Measurements from ENCODE around the gene CELA3A.
"Not testable (repeated sequence)": the region's sequence is repeated elsewhere in the genome, so short reads cannot be mapped to it uniquely, and the experiment has no call there.

CELA3A gene

DNA sequence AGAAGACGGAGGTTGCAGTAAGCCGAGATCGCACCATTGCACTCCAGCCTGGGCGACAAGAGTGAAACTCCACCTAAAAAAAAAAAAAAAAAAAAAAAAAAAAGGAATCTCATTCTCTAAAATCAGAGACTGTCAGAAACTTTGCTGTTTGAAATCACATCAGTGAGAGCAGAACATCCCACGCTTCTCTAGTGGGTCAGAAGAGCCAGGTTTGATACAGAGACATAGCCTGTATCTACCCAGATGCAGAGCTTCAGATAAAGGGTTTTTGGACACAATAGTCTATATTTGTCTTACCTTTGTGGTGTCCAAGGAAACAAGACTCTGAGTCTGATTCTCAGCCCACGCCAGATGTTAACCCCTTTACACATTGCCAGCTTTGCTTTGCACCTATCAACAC is 19.6 kb downstream of the CELA3A start:
- no peak for DNase-seq

DNA sequence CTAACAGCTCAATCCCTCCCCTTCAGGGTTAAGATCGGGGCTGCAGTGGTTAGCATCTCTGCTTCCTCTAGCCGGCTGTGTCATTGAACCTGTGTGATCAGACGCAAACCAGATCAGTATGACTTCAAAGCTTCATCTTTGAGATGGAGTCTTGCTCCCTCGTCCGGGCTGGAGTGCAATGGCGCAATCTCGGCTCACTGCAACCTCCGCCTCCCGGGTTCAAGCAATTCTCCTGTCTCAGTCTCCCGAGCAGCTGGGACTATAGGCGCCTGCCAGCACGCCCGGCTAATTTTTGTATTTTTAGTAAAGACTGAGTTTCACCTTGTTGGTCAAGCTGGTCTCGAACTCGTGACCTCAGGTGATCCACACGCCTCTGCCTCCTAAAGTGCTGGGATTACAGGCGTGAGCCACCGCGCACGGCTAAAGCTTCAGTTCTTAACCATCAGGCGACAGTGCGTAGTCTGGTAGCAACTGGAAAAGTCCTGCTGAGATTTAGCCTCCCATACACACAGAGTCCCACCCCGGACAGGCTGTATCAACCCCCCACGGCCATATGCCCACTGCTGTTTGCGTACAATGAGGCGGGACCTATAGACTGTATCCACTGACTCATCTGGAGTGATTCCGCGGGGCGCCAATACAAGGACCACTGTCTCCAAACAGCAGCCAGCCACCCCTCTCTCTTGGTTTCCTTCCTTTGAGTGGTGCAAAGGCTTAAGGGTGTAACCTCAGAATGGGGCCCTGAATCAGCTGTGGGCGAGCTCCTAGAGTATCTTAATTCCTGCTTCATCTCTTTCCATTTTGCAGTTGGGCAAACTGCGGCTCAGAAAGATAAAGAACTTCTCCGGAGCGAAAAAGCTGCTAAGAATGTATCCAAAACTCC is 23.3 kb downstream of the CELA3A start:
- DNase-seq: peak; percentile 86

DNA sequence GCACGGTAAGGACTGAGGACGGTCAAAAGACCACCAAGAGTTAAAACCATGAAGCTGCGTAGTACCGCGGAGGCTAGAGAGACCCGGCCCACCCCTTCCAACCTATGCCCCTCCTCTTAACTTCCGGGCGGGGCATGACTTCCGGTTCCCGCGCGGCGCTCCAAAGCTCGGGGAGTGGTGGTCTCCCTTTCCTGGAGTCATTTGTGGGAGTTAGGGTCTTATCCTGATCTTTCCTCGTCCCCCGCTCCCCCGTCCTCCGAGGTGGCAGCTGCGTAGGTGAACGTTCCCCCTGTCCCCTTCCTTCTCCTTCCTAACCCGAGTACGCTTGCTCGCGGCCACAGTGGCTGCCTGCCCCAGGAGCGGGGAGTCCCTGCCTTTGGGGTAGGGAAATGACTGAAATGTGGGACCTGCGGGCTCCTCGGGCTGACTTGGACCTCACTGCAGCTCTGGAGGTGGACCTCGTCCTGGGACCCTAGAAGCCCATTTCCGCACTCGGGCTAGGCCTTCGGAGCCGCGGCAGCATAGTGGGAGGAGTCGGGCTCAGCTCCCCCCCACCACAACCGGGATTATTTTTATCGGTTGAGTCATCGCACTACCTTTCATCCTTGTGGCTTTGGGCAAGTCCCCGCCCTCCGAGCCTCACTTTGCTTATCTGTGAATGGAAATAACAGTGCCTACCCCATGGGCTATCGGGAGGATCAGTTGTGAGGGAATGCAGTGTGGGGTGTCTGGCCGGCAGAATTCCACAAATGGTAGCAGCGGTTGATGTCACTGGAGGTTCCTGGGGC is 24.1 kb downstream of the CELA3A start:
- DNase-seq: peak; percentile 89

DNA sequence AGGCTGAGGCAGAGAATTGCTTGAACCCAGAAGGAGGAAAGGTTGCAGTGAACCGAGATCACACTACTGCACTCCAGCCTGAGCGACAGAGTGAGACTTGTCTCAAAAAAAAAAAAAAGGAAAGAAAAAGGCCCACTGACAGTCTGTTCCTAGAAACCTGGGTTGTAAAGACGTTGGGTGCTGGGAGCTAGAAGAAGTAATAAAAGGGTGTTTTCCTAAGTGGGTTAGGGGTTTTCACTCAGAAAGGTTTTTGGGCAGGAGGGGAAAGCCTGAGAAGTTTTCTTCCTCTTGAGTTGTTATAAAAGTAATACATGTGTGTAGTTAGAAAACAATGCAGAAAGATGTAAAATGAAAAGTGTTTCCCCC is 25.4 kb downstream of the CELA3A start:
- DNase-seq: no peak

DNA sequence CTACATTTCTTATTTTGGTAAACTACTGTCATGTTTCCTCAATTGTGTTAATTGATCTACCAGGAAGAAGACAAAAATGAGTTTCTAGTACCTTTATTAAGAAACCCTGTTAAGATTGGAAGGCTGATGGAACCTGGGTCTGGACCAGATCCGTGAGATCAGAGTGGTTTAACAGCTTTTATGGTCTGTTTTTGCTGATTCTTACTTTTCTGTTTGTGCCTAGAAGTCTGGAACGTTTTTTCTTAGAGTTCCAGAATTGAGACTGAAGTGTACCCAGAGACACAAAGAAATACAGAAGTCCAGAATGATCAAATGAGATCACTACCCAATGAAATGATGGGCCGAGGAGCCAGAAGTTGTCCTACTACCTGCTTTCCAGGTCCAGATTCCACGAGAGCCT is 28.6 kb downstream of the CELA3A start:
- no peak for DNase-seq

DNA sequence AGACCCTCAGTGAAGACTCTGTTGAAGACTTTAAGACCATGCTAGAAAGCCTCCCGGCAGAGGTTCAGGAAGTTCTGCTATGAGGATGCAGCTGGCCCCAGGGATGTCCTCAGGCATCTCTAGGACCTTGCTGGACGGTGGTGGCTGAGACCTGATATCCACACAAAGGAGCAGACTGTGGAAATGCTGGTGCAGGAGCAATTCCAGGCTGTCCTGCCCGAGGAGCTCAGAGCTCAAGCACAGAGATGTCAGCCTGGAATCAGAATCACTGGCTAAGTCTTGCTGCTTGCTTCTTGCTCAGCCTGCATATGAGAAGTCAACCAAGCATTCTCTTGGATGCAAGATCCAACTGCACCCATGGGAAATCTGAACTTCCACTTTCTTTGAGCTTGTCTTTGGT is 29.0 kb downstream of the CELA3A start:
- DNase-seq: no peak

DNA sequence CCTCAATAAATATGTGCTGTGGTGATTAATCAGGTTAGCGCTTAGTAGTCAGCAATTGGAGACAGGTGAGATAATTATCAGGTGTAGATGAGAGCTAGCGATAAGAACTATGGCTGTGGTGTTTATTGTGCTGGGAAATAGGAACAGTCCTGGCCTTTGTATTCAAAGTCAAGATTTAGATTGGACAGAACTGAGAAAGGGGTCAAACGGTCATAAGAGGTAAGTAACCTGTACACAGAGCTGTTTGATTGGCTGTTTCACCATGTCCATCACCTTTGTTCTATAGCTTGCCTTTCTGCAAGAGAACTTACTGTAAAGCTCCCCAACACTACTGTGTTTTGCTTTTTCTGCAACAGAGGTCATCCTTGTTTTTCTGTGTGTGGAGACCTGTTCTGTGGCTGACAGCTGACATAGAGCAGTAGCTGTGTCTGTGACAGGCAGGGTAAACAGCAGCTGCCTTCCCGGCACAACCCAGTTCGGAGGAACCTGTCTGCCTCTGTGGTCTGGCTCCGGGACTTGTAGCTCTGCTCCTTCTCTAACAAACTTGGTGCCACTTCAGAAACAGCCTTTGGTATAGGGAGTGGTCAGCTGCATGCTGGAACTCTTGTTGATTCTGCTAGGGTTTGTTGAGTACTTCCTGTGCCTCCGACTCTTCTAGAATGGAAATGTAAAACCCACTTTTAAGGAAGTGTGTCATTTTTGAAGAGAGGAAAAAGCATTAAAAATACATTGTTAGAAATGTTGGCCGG is 29.9 kb downstream of the CELA3A start:
- DNase-seq: no peak

DNA sequence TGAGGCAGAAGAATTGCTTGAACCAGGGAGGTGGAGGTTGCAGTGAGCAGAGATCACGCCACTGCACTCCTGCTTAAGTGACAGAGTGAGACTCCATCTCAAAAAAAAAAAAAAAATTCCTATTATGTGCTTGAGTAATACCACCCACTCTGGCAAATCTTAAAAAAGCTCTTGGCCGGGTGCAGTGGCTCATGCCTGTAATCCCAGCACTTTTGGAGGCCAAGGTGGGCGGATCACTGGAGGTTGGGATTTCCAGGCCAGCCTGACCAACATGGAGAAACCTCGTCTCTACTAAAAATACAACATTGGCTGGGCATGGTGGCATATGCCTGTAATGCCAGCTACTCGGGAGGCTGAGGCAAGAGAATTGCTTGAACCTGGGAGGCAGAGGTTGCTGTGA is 33.4 kb downstream of the CELA3A start:
- not testable (repeated sequence) for DNase-seq

DNA sequence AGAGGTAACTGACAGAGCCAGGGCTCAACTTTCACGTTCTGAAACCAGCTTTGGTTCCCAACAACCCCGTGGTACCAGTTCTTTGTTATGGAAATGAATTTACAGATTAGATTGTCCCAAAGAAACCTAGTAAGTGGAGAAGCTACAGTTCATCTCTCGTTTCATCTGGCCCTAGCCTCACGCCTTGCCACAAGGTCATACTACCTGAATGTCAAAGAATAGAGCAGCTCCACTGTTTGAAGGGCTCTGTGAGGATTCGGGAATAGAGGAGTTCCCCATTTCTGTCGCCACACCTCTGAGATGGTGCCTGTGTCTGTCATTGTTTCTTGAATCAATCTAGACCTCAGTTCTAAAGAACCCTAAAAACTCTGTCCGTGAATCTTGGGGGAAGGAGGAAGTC is 36.1 kb downstream of the CELA3A start:
- DNase-seq: no peak

DNA sequence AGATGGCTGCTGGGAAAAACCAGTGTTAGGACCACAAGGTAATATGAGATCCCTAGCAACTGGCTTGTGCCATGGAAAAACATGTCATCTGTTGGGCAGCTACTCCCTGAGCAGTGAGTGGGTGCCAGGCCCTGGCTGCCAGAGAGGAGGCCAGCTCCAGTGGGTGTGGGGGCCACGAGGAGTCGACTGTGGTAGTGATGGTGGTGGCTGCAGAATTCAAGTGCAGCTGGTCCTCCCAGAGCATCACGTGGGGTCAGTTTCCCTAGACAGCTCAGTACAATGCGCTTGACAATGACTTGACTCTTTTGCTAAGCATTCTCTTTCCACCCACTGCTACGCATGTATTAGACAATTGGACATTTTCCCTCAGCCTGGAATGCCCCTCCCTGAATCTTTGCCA is 36.6 kb downstream of the CELA3A start:
- DNase-seq: no peak

DNA sequence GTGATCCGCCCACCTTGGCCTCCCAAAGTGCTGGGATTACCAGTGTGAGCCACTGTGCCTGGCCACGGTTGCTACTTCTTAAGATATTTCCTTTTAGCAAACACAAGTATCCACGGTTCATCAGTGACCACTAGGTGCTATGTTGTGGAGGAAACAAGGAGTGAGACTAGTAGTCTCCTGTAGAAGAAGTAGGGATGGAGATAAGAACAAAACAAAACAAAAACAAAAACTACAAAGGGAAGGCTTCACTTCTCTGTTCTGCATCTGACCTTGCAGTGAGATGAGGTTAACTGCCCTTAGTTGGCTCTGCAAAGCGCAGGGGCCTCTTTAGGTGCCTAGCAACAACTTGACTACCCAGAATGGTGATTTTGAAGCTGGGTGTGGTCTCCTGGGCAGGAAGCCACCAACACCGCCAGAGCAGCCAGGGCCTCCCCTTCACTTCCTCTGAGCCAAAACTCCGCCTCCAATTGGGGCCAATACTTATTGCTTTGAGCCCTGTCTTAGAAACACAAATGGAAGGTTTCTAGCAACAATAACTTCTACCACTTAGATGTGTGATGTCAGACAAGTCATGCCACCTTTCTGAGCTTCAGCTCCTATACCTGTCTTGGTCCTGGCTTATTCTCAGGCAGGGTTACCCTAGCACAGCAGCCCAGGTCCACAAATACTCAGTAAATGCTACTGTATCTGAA is 38.3 kb downstream of the CELA3A start:
- DNase-seq: peak; percentile 56

DNA sequence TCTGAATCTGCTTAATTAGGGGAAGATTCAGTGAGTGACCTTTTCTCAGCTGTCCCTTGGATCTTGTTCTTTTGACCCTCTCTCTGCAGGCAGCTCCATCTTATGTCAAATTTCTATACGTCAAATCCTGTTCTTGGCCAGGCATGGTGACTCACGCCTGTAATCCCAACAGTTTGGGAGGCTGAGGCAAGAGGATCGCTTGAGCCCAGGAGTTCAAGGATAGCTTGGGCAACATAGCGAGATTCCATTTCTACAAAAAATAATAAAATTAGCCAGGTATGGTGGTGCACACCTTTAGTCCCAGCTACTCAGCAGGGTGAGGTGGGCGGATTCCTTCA is 38.8 kb downstream of the CELA3A start:
- no peak for DNase-seq

DNA sequence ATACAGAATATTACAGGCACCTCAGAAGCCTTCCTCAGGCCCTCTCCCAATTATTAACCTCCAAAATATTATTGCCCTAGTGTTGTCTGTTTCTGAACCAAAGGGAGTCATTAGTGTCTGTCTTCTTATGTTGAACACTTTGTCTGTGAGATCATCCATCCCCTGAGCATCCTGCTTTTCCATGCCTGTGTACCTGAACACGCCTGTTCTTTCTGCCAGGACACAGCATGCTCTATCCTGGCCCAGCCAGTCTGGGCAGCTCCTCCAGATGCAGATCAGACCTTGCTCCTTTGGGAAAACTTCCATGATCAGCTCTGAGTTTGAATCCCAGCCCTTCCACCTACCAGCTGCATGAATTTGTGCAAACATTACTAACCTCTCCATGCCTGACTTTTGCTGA is 40.0 kb downstream of the CELA3A start:
- DNase-seq: no peak

DNA sequence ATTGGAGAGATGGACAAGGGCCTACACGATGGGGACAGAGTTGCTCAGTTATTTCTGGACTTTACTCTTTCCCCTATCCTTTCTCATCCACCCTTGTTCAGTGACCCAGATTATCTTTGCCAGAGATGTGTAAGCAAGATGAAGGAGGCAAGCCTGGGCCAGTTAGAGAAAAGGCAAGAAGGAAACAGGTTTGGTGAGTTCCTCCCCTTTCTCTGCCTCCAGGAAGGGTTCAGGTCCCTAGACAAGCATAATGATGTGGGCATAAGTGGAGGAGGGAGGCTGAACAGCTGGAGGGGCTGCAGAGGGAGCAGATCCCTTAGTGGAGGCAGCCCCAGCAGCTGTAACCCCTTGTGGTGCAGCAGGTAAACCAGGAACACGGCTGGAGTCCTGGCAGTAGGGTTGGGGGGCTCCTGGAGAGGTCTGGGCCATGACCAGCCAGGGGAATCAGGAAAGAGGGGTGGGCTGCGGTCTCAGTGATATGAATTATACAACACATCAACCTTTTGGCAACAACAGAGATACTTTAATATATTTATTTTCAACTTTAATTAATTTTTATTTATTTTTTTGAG is 41.8 kb downstream of the CELA3A start:
- DNase-seq: no peak

DNA sequence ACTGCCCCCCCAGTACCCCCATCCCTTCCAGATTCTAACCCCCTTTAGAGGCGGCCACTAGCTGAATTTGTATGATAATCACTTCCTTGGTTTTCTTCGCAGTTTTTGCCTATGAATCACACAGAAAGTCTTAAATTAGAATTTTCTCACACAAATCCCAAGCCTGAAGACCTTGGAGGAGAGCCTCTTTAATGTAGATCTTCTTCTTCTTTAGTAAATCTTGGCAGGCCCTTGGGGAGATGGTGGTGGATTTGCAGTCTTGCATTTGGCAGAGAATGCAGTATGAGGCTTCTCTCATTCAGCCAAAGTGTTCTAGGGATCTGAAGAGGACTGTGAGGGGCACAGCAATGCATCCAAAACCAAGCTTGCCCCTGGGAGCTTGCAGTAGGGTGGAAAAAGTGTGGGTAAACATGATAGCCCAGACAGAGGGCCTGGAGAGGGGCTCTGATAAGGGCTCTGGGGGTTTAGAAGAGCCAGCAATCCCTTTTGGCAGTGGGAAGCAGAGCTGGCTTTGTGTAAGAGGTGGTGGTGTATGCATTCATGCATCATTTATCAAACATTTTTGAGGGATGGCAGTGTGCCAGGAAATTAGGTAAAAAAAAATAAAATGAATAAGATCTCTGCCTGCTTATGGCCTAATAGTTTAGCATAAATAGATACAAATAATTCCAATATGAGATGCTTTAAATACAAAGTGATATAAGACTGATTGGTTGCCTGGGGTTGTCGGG is 43.4 kb downstream of the CELA3A start:
- DNase-seq: peak; percentile 74

DNA sequence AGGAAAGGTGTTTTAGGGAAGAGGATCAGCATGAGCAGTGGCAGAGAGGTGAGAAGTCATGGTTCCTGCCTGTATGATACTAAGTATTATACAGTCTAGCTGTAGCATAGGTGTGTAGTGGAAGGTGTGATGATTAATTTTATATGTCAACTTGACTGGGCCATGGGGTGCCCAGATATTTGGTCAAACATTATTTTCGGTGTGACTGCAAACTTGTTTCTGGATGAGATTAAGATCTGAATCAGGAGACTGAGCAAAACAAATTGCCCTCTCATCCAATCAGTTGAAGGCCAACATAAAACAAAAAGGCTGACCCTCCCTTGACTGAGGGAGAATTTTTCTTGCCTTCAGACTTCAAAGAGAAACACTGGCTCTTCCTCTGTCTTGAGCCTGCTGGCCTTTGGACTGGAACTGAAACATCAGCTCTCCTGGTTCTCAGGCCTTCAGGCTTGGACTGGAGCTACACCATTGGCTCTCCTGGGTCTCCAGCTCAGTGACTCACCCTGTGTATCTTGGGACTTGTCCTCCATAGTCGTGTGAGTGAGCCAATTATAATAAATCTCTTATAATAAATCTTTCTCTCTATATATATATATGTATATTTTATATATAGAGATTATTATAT is 44.3 kb downstream of the CELA3A start:
- peak; percentile 29 for DNase-seq

DNA sequence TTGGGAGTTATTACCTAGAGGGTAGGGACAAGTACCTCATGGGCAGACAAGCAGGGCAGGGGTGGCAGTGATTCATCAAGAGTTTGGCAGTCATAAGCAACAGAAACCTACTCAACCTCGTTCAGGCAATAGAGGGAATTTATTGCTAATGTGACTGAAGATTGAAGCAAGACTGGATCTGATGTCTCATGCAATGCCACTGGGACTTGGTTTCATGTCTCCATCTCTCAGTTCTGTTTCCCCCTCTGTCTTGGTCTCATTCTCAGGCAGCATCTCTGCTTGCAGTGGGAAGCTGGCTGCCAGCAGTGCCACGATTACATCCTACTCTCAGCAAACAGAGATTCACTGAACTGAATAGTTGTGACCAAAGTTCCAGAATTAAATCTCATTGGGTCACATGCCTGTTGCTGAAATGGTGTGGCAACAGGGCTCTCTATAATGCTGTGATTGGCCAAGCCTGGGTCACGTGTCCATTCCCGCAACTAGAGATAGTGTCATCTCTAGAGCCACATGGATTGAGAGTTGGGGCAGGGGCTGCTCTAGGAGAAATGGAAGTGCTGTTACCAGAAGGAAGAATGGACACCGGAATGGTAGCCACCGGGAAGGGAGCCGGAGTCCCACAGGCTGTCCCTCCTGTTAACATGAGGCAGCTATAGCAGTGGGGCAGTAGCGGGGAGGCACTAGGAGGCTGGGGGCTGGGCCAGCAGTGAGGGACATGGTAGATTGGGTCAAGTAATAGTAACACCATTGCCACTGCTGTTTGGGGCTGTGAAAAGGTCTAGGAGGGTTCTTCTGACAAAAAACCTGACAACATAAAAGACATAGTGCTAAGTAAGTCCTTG is 47.1 kb downstream of the CELA3A start:
- DNase-seq: peak; percentile 28

DNA sequence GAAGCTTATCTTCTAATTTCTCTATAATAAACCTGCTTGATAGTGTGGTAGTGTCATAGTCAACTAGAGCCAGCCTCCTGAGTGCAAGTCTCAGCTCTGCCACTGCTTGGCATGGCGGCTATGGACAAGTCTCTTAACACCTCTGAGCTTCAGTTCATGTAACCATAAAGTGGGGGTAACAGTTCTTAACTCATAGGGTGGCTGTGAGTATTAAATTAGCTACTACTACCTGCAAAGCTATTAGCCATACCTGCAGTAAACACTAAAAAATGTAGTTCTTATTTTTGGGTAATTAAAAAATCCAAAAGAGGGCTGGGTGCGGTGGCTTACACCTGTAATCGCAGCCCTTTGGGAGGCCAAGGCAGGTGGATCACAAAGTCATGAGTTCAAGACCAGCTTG is 48.9 kb downstream of the CELA3A start:
- DNase-seq: no peak

DNA sequence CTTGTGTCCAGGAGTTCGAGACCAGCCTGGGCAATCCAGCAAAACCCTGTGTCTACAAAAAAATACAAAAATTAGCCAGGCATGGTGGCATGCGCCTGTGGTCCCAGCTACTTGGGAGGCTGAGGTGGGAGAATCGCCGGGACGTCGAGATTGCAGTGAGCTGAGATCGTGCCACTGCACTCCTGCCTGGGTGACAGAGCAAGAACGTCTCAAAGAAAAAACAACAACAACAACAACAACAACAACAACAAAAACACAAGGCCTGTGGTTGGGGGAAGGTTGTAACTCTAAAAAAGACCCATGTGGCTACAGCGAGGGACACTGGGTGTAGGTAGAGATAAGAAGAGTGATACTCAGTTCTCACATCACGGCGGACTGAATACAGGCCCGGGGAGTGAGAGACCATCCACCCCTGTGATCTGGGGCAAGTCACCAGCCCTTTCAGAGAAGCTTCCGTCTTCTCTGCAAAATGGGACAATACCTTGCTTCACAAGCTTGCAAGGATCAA is 50.2 kb downstream of the CELA3A start:
- no peak for DNase-seq

Measured in EL (cell line).